ENCODE data around the gene PAN3.
"Not testable (repeated sequence)": the region's sequence is repeated elsewhere in the genome, so short reads cannot be mapped to it uniquely, and the experiment has no call there.

The PAN3 gene

GRCh38 chr13:28137596-28137995 lies 749 bp upstream of the PAN3 start:
- no peak for DNase-seq

- peak; percentile 94 for DNase-seq
Measured at GRCh38 chr13:28138756-28139470, 568 bp downstream of the PAN3 start.

DNA sequence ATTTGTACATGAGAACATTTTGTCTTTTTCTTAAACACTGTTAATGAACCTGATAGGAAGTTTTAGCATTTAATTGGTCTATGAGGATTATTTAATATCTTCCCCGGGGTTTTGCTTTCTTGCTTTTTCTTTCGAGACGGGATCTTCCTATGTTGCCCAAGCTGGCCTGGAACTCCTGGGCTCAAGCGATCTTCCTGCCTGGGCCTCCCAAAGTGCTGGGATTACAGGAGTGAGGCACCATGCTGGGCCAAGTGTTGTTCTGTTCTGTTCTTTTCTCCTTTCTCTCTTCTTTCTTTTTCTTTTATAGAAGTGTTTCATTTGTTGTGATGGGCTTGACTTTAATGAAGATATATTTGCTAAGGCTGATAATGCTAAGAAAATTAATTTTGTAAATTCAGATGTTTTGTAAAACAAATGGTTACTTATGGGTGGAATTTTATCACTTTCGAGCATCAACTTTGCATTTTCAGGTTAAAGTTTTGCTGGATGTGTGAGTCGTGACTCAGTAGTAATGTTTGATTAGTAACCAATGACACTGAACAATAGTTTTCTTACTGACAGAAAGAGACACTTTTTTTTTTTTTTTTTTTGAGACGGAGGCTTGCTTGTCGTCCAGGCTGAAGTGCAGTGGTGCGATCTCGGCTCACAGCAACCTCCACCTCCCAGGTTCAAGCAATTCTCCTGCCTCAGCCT lies 2.2 kb downstream of the PAN3 start:
- no peak for DNase-seq

GRCh38 chr13:28141542-28141941 lies 3.2 kb downstream of the PAN3 start:
- DNase-seq, result not testable (repeated sequence)

DNA sequence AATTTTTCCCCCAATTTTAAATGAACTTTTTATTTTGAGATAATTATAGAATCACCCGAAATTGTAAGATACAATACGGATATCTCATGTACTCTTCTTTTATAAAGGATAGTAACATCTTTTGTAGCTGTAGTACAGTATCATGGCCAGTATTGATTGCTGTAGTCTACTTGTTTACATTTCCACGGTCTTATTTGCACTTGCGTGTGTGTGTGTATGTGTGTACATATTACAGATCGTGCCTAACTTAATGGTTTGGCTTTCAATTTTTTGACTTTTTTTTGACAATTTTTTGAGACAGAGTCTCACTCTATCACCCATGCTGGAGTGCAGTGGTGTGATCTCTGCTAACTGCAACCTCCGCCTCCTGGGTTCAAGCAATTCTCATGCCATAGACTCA lies 6.7 kb downstream of the PAN3 start:
- no peak for DNase-seq

GRCh38 chr13:28147495-28147894 lies 9.2 kb downstream of the PAN3 start:
- no peak for DNase-seq

DNA sequence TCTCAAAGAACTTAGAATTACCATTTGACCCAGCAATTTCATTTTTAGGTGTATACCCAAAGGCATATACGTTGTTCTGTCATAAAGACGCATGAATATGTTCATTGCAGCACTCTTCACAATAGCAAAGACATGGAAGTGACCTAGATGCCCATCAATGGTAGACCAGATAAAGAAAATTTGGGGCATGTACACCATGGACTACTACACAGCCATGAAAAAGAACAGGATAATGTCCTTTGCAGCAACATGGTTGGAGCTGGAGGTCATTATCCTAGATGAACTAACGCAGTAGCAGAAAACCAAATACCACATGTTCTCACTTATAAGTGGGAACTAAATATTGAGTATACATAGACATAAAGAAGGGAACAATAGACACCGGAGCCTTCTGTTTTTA lies 20.7 kb downstream of the PAN3 start:
- DNase-seq, result no peak

GRCh38 chr13:28161370-28161769 lies 23.0 kb downstream of the PAN3 start:
- peak; percentile 74 for DNase-seq

DNA sequence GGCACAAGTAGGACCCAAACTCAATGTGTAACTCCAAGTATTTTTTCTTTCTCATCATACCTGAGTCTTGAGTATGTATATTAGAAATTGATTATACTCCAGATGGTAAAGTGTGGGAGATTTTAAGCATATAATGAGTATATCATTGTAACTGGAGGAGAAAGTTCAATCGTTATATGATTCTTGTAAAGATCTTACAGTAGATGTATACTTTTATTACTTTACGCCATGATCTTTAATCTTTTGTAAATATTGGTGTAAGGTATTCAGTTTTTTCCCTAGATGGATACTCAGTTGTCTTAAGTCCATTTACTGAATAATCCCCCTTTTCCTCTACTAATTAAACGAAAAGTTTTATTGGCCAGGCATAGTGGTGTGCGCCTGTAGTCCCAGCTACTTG lies 25.2 kb downstream of the PAN3 start:
- no peak for DNase-seq

DNA sequence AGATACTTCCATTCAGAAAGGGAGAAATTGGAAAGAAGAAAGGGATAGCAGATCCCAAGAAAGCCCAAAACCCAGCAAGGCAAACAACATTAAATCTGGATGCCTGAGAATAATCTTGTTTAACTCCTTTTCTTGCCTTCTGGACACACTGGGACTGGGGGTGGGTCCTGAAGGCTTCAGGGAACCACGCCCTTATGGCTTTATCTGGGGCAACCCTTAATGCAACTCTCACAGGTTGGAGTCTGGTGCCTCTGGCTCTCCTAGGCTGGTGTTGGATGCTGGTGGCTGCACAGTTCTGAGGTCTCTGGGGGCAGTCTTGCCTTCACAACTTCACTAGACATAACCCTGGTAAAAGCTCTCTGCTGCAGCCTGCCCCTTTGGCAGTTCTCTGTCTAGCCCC lies 27.9 kb downstream of the PAN3 start:
- DNase-seq, result no peak

DNA sequence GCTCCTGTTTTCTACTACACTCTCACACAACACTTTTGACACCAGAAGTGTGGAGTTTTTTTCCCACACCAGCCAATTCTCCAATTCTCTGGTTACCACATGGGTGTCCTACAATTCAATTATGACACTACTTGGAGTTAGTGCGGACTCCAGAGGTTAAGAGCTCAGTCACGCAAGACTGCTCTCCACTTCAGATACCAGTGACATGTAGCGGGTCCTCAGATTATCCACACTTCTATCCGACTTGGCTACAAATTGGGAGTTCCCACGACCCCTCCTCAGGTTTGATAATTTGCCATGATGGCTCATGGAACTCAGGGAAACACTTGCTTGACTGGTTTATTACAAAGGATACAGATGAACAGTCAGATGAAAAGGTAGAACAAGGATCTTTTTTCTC lies 32.9 kb downstream of the PAN3 start:
- no peak for DNase-seq

DNA sequence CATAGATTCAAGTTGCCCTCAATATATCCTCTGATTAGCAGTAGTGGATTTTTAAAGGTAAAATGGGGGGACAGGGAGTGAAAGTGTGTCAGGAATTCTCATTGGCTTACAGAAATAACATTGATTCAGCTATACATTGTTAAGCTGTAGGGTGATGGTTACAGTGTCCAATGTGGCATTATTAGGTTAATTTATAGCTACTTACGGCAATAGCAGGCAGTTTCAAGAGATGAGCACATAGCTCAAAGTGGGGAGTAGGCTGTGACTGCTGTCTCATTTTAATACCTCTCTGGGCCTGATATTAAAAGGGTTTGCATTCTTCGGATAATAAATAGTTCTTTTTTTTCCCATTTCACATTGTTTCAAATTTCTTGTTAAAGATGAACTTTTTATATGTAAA lies 34.6 kb downstream of the PAN3 start:
- no peak for DNase-seq

DNA sequence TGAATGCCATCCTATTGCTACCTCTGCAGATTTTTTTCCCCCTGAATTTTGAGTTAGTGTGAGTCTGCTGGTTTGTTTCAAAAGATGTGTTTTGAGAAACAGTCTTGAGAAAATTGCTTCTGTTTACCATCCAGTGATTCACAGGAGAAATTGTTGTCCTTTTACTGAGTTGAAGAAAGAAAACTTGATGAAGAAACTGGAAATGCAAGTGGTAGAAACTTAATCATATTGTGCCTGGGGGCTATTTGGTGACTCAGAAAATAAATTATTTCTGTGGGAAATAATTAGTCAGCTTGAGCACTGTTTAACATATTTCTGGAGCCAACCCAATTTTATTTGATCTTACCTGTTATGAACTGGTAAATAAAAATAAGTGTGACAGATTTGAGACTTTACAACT lies 35.4 kb downstream of the PAN3 start:
- no peak for DNase-seq

DNA sequence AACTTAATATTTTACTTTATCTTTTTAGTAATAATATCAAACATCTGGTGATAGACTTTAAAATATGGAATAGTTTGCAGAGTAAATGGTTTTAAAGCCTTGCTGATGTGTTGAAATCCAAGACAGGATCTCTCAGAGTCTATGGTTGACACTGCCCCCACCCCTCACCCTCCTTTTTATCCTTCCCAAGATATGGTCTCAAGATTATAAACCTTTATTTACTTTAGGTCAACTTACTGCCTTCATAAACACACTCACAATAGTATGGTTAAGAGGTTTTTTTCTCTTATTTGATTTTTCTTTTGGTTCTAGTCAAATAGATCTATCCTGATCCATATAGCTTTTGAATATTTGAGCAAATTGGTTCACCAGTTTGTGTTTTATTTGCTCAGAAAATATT lies 39.0 kb downstream of the PAN3 start:
- no peak for DNase-seq

DNA sequence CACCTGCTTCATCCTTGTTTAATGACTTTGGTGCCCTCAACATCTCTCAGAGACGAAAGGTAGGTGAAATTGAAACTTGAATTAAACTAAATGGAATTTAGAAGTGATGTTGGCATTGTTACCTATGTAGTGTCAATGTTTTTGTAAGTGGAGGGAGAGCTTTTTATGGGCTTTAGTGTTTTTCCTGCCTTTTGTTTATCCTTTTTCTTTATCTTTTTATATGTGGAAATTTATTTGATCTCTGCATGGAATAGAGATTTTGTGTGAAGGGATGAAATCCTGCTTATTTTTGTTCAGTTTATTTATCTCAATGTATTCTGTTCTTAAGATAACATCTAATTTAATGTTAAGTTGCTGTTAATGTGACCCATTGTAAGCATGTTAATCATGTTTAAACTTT lies 39.5 kb downstream of the PAN3 start:
- DNase-seq, result no peak

- no peak for DNase-seq
Measured at GRCh38 chr13:28179974-28180373, 41.6 kb downstream of the PAN3 start.

GRCh38 chr13:28181413-28181812 lies 43.1 kb downstream of the PAN3 start:
- peak; percentile 76 for DNase-seq

DNA sequence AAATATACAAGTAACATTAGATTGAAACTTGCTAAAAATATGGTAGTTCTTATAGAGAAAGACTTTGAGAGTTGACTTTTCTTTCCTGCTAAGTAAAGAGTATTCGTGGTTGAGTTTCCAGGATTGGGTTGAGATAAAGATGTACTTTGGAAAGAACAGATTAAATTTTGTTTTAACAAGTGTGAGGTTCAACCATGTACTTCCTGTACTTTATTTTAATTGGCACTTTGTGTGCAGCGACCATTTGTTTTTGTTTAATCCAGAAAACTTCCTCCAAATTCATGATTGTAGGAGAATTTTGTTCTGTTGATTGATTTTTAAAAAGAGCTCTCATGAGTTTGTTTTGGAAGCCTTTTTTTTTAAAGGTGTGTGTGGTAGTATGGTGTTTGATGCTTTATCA lies 46.9 kb downstream of the PAN3 start:
- no peak for DNase-seq

GRCh38 chr13:28199089-28199488 lies 60.7 kb downstream of the PAN3 start:
- no peak for DNase-seq

- DNase-seq, result no peak
Measured at GRCh38 chr13:28204043-28204442, 65.7 kb downstream of the PAN3 start.

DNA sequence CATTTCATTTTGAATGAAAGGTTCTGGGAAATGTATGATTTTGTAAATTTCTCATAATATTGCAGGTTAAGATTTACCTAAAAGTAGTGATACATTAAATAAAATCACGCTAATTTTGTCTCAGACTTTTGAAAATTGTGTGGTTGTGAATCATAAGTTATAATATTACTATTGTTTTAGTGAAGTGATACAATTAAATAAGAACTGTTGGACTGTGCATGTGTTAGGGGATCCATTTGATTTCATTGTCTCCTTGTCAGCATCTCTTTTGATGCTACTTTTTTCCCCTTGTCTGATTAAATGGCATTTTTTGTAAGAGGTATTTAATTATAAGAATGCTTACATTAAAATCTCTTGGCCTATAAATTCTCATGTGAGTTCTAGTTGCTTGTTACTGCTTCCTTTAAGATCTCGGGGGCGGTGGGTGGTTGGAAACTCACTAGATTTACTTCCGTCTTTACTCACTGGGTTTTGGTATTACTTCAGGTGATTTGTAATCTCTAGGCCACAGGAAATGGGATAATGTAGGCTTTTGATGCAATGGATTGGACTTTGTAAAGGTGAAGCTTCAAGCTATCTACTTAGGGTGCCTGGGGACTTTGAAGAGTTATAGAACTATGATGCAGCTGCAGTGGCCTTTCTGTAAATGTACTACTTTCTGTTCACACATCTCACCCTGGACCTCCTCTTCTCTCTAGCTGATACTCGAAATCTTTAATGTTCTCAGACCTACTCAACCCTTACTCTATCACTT lies 66.5 kb downstream of the PAN3 start:
- DNase-seq, result no peak

DNA sequence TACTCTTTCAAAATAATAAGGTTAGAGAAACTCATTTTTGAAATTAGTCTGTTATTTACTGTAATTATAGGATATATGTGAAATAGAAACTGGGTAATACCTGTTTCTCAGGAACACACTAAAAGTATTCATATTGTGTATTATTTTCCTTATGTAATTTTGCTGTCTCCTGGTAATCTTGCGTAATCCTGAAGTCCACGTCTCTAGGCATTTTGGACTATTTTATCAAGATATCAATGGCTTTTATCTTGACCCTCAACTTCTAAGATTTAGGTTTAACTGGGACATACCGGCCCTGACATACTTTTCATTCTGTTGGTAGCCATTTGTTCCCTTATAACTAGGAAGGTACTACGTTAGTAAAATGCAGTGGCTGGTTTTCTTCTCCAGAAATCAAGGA lies 80.3 kb downstream of the PAN3 start:
- no peak for DNase-seq

DNA sequence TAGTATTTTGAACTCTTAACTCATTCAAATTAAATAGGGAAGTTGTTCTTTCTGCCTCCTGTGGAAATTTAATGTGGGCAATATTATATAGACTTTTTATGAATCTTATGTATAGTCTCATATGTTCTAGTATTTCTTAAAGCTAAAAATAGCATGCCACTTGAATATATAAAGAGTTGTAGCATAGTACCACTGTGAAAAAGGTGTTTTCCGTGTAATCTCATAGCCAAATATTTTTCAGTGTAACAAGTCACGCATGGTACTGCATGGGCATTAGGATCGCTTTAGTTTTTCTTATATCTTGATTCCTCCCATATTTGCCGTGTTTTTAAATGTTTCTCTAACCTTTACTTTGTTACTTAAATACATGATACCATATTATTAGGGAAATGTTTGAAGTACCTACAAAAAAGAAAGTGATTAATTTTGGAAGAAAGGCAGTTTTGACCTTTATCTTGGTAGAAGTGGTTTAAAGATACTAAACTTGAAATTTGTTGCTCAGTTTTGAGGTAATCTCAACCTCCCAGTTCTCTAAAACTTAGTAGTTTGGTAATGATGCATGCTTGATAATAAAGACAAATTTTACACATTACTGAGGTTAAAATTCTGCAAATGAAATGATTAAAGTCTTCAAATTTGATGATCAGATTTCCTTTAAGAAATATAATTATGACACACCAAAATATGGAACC lies 81.2 kb downstream of the PAN3 start:
- DNase-seq, result no peak

DNA sequence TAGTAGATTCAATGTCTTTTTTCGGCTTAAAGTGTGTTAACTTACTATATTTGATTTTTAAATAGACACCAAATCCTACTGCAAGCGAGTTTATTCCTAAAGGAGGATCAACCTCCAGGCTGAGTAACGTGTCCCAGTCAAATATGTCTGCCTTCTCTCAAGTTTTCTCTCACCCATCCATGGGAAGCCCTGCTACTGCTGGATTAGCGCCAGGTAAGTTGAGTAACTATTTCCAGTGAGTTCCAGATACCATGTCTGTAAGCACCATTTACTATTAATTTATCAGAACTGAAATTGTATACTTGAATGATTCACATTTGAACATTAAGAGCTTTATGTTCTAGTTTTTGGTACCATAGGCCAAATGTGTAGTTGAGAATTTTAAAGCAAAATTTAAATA lies 81.8 kb downstream of the PAN3 start:
- no peak for DNase-seq

Data from islet precursor cell (in vitro differentiated cells).